Peyer's patch (tissue), 4 donors: ENCODE results near the gene NSUN6.

ENCODE experiments used
- POLR2A ChIP-seq, 2 donors: fragments of 450-650 bp; IDR thresholded peaks; one replicate each; pipeline ENCODE4 v1.5.1; 2017; ENCODE audit warnings: antibody characterized with exemption in 2 of 2, mild to moderate bottlenecking in 2 of 2, moderate library complexity in 2 of 2
- TF ChIP-seq, protein P1 (sequence below), 6 experiments: fragments of 450-650 bp in 4 of 6; fragments of 200-600 bp in 2 of 6; sonication (generic) in 1 of 6; IDR thresholded peaks; one replicate each; pipeline ENCODE4 v1.5.1; 2017 to 2019; ENCODE audit warnings: antibody characterized with exemption in 6 of 6, mild to moderate bottlenecking in 3 of 6, moderate library complexity in 1 of 6

DNA sequence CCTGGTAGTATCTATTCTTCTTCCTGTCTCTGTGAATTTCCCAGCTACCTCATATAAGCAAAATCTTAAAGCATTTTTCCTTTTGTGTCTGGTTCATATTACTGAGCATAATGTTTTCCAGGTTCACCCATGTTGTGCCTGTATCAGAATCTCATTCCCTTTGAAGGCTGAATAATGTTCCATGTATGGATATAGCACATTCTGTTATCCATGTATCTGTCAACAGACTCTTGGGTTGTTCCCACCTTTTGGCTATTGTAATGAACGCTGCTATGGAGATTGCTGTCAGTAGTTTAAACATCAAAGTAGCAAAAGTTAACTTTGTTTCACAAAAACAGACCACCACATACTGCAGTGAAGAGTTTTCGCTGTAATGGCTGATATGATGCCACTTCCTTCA lies 99.9 kb downstream of the NSUN6 start:
- TF ChIP-seq, protein P1, sequence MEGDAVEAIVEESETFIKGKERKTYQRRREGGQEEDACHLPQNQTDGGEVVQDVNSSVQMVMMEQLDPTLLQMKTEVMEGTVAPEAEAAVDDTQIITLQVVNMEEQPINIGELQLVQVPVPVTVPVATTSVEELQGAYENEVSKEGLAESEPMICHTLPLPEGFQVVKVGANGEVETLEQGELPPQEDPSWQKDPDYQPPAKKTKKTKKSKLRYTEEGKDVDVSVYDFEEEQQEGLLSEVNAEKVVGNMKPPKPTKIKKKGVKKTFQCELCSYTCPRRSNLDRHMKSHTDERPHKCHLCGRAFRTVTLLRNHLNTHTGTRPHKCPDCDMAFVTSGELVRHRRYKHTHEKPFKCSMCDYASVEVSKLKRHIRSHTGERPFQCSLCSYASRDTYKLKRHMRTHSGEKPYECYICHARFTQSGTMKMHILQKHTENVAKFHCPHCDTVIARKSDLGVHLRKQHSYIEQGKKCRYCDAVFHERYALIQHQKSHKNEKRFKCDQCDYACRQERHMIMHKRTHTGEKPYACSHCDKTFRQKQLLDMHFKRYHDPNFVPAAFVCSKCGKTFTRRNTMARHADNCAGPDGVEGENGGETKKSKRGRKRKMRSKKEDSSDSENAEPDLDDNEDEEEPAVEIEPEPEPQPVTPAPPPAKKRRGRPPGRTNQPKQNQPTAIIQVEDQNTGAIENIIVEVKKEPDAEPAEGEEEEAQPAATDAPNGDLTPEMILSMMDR (IDR thresholded peaks at IDR 0.05) = no peak
- no peak for TF ChIP-seq POLR2A (IDR thresholded peaks at IDR 0.05)
